Suppressor macrophage treated with lipopolysaccharide for 1 hour (primary cell): ENCODE measurements around the gene MT1H.
A peak's percentile ranks its signal among the peaks of the same experiment; 100 is the strongest.

ENCODE experiments used
- DNase-seq, 3 donors: peaks; one replicate each; pipeline ENCODE4 v3.0.0-alpha.2; 2020 to 2022

MT1H gene

DNA sequence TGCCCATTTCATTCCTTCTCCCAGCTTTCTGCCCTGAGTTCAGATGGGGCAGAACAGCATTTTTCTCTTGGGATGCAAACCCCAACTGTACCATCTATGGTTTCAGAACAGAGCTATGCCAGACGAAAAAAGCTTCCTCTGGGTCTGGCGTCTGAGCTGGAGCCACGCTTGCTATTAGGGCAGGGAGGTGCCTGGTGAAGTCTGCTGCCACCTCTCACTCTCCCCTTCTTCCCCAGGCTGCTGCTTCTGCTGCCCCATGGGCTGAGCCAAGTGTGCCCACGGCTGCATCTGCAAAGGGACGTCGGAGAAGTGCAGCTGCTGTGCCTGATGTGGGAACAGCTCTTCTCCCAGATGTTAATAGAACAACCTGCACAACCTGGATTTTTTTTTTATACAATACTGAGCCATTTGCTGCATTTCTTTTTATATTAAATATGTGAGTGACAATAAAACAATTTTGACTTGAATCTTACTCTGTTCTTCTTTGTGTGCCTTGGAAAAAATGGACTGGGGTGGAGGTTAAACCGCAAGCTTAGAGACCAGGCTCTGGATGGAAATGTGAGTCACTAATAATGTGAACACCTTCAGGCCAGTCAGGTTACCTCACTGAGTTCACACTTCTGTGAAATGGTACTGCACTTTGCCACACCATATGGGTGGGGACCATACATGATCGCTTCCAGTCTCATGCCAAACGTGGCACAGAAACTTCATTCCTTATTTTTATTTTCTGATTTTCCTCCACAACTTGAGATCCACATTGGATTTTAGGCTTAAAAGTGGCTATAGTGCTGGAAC lies 32.8 kb upstream of the MT1H start:
- no peak for DNase-seq

DNA sequence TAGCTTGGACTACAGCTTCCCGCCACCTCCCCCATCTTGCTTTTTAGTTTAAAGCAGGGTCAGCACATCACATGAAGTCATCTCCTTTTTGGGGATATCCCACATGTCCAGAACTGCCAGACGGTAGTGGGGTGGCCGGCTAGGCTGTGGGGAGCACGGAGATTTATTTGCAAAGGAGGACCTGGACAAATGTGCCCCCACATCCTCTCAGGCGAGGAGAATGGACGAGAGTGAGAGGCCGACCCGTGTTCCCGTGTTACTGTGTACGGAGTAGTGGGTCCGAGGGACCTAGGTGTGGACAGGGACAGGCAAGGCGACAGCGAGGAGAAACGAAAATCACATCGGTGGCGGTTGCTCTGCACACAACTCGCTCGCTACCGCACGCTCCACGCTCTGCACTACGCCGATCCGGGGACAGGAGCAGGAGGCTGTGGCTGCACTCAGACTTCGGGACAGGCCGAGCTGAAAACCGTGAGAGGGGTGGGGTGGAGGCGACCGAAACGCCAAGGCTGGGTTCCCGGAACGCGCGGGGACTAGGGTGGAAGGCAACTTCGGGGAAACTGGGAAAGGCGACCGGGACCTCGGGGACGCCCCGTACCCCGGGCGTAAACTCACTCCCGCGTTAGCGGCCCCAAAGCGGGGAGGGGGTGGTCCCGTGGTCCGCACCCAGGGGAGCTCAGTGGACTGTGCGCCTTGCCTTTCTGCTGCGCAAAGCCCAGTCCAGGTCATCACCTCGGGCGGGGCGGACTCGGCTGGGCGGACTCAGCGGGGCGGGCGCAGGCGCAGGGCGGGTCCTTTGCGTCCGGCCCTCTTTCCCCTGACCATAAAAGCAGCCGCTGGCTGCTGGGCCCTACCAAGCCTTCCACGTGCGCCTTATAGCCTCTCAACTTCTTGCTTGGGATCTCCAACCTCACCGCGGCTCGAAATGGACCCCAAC lies 31.5 kb upstream of the MT1H start, which contains the start of gene MT1A:
TSS of gene MT1A (plus strand) at position 853 of the 937 bp plus-strand sequence. CDS start at position 926, 73 bp downstream.
- peak; percentile 58 to 77 (median 66) for DNase-seq

DNA sequence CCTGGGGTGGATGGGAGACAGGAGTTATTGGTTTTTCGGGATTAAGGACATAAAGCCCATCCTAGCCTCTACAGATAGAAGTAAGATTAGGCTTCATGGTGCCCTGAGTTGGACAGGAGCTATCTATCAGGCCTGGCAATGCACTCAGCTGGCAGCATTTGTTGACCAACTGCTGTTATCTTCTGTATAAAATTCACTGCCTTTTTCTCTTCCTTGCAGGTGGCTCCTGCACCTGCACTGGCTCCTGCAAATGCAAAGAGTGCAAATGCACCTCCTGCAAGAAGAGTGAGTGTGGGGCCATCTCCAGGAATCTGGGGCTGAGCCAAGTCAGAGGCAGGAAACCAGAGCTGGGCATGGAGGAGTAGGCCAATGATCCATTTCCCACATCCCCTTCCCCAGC lies 30.6 kb upstream of the MT1H start:
- no peak for DNase-seq

DNA sequence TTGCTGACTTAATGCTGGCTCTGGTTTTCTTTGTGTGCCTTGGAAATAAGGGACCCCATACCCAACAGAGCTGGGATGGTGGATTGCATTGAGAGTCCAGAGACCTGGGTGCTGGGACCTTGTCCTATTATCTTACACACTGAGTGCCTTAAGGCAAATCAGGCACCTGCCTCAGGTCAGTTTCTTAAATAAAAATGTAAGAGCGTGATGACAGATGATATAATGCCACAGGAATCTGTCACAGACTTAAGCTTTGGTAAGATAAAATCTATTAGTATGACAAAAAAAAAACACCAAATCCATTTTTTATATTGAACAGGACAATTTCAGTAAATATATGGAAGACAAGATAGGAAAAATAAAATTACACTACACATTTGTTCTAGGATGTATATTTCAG lies 29.5 kb upstream of the MT1H start:
- DNase-seq: no peak

DNA sequence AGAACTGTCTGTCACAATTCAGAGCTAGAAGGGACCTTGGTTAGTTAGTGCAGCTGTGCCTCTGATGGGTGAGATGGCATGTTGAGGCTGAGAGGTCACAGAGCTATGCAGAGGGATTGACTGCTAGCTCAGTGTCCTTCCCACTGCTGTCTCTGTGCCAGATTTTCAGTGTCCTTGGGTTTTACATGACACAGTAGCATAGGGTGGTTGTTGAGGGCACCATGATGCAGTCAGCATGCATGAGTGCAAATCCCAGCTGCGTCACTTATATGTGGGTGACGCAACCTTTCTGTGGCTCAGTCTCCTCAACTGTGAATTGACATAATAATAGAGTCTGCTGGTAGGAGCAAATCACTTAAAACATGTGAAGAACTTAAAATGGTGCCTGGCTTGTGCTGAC lies 28.4 kb upstream of the MT1H start:
- DNase-seq: peak in 1 of 3 donors; percentile 40

DNA sequence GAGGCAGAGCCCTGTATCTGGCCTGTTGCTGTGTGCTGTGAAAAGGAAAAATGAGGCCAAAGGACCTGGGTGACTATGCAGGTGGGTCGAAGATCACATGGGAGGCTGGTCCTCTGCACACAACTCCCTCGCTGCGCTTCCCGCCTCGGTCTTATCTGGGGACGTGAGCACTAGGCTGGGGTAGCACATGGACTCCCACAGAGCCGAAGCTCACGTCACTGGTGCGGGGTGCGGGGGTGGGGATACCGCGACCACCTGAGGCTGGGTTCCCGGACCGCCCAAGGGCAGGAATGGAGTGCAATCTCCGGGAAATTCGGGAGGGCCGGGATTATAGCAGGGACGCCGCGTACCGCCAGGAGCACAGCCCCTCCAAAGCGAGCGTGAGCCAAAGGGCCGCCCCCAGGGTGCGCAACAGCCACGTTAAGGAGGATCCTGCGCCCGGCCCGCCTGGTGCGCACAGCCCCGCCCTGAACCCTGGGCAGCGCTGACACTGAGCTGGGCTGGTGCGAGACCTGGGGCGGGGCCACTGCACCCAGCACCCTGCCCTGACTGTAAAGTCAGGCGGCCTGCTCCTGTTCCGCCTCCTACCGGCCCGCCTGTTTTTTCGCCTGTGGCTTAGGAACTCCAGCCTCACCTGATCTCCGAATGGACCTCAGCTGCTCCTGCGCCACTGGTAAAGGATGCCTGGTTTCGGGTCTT lies 26.4 kb upstream of the MT1H start:
- DNase-seq: peak; percentile 74 to 90 (median 77)

DNA sequence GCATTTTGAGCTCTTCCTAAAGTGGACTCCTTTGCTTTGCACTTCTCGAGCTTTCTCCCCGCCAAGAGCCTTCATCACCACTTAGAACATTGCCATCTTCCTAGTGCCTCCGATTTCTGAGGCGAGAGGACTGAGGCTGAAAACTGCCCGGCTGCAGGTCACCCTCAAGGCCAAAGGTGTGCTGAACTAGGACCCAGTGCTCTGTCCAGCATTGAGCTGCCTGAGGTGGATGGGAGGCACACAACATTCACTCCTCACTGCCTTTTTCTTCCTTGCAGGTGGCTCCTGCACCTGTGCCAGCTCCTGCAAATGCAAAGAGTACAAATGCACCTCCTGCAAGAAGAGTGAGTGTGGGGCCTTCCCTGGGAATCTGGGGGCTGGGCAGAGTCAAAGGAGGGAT lies 25.8 kb upstream of the MT1H start:
- no peak for DNase-seq

DNA sequence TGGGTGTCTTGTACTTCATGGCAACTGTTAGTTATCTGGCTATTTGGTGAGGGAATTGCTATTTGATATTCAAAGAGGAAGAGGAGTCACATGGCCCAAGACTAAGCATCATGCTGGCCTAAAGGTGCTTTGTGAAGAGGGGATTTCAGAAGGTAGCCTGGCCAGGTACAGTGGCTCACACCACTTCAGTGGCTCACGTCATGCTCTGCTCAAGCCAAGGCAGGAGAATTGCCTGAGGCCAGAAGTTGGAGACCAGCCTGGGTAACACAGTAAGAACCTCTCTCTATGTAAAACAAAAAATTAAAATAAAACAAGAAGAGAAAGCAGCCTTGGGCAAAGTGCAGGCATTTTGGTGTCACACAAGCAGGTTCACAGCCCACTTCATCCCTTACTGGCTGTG lies 24.3 kb upstream of the MT1H start:
- no peak for DNase-seq

DNA sequence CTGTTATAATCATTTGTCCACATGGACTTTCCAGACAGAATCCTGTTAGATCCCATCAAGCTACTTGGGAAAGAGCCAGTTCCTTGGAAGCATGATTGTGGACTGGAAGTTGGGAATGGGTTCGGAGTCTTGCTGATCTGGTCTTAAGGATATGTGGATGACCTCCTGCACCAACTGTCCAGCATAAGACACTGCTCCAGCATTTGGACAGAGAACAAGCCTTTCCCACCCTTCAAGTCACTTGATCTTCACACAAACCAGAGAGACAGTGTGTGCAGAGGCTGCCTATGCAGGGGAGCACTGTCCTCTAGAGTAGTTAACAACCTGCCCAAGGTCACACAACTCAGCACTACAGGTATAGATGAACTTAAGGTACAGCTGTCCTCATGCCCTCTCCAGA lies 23.8 kb upstream of the MT1H start:
- DNase-seq: no peak

DNA sequence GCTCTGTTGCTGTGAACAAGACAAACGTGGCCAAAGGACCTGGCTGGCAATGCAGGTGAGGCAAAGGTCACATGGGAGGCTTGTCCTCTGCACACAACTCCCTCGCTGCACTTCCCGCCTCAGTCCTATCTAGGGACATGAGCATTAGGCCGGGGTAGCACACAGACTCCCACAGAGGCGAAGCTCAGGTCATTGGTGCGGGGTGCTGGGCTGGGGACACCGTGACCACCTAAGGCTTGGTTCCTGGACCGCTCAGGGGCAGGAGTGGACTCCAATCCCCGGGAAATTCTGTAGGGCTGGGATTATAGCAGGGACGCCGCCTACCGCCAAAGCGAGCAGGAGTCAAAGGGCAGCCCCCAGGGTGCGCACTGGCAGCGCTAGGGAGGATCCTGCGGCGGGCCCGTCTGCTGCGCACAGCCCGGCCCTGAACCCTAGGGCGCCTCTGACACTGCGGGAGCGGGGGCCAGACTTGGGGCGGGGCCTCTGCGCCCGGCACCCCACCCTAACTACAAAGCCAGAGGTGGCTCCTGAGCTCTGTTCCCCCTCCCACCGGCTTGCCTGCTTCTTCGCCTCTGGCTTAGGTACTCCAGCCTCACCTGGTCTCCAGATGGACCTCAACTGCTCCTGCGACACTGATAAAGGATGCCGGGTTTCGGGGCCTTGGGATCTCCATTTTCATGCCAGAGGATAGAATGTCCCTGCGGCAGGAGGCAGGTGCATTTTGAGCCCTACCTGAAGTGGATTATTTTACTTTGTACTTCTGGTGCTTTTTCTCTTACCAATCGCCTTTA lies 21.8 kb upstream of the MT1H start:
- no peak for DNase-seq

DNA sequence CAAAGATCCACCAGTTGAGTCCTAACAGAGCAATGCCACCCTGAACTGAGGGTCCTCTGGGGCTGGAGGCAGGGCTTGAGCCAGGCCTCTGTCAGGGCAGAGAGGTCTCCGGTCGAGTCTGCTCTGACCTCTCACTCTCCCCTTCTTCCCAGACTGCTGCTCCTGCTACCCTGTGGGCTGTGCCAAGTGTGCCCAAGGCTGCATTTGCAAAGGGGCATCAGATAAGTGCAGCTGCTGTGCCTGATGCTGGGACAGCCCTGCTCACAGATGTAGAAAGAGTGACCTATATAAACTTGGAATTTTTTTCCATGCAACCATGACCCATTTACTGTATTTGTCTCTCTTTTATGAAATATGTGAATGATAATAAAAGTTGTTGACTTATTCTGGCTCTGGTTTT lies 20.3 kb upstream of the MT1H start:
- no peak for DNase-seq

DNA sequence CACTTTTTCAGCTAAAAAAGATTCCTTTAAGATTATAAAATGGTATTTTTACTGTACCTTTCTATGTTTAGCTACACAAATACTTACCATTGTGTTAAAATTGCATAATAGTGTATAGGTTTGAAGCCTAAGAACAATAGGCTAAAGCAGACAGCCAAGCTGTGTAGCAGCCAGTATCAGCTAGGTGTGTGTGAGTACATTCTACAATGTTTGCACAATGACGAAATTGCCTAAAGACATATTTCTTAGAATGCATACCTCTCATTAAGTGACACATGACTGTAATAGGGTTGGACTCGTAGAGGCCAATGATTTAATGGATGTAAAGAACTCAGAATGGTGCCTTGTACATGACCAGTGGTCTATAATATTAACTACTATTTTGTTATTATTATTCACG lies 19.8 kb upstream of the MT1H start:
- DNase-seq: no peak

DNA sequence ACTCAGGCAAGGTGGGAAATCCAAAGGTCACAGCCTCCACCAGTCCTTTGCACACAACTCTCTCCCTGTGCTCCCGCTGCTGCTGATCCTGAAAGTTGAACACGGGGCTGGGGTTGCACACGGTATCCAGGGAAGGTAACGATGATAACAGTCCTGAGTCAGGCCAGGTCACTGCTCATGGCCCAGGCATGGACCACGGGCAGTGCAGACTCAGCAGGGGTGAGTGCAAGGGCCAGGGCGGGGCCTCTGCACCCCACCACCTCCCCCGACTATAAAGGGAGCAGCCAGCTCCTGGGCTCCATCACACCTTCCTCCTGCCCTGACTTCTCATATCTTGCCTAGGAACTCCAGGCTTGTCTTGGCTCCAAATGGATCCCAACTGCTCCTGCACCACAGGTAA lies 18.0 kb upstream of the MT1H start, which contains the start of gene MT1B:
TSS of gene MT1B (plus strand) at position 301 of the 400 bp plus-strand sequence. CDS start at position 369, 68 bp downstream.
- DNase-seq: no peak

DNA sequence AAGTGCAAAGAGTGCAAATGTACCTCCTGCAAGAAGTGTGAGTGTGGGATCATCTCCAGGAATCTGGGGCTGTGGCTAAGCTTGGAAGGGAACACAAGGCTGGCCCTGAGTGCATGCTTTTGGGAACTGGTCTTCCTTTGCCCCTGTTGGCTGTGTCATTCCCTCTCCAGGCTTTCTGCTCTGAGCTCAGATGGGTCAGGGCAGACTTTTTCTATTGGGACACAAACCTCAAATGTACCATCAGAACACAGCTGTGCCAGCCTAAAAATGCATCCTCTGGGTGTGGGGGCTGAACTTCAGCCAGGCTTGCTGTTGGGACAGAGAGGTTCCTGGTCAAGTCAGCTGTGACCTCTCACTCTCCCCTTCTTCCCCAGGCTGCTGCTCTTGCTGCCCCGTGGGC lies 17.0 kb upstream of the MT1H start:
- DNase-seq: no peak

DNA sequence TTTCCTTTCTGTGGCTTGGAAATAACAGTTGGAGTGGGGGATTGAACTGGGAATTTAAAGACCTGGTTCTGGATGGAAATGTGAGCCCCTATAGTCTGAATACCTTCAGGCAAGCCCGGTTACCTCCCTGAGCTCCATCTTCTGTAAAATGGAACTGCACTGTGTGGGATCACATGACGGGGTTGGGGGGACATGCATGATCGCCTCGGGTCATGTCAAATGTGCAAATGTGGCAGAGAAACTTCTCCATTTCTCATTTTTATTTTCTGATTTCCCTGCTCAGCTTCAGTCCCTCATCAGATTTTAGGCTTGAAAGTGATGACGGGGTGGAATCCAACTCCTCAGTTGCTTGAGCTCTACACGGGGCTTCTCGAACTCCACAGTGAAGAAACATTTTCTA lies 16.4 kb upstream of the MT1H start:
- DNase-seq: no peak

DNA sequence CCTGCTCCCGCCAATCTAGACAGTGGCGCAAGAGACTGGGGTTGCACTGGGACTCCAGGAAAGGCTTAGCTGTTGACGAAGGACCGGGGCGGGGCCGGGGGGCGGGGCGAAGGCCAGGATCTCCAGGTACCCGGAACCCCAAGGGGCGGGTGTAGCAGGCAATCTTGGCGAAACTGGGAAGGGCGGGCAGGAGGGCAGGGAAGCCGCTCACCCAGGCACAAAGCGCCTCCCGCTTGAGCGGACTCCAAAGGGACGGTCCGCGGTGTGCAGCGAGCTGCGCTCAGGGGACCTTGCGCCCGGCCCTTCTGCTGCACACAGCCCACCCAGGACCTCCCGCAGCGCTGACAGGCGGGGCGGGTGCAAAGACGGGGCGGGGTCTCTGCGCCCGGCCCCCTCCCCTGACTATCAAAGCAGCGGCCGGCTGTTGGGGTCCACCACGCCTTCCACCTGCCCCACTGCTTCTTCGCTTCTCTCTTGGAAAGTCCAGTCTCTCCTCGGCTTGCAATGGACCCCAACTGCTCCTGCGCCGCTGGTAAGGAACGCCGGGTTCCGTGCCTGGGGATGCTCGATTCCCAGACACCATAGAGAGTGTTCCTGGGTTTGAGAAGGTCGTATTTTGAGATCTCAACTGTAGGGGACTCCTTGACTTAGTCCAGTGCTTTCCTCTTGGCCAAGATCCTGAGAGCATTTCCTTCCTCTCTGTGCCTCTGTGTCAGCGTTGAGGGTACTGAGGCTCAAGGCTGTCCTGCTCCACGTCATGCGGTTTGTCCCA lies 11.9 kb upstream of the MT1H start, which contains the start of gene MT1F:
TSS of gene MT1F (plus strand) at position 405 of the 772 bp plus-strand sequence. CDS start at position 505, 100 bp downstream.
- DNase-seq: peak; percentile 83 to 88 (median 84)

DNA sequence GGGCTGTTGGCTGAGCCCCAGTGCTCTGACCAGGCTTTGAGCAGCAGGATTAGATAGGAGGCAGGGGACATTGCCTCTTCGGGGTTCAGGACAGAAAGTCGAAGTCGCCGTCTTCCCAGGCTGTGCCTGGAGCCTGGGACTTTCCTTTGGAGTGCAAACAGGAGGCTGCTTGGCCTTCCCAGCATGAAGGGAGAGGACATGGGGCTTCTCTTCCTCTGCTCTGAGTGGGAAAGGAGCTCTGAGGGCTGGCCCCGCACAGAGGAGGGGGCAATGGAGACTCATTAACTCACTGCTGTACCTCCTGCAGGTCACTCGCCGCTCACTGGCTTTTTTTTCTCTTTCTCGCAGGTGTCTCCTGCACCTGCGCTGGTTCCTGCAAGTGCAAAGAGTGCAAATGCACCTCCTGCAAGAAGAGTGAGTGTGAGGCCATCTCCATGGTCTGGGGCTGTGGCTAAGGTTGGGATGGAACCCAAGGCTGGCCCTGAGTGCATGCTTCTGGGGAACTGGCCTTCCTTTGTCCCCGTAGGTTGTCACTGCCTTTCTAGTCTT lies 11.2 kb upstream of the MT1H start:
- DNase-seq: no peak

DNA sequence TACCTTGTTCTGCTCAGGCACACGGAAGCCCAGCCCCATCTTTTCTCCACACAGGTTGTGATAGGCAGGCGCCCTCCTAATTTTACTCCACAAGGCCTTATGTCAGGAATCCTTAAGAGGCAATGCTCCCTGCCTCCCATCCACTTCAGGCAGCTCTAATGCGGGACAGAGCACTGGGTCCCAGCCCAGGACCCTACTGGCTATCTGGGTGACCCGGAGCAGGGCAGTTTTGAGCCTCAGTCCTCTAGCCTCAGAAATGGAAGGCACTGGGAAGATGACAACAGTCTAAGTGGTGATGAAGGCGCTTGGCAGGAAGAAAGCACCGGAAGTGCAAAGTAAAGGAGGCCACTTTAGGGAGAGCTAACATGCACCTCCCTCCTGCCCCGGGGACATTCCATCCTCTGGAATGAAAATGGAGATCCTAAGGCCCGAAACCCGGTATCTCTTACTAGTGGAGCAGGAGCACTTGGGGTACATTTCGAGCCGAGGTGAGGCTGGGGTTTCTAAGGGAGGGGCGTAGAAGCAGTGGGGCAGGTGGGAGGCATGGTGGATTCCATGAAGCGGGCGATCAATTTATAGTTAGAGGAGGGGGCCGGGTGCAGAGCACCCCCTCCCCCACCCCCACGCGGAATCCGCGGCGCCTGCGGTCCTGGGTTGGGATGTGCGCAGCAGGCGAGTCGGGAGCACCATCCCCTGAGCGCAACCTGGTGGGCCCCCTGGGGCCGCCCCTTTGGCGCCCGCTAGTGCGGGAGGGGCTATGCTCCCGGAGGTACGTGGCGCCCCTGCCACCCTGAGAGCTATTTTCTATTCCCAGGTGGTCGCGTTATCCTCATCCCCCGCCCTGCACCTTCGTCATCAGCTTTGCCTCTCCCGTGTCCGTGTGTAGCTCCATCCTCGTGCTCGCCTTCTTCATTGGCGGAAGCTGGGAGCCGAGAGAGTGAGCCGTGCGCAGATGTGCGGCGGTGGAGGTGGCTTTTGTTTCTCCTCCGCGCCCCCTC lies 7.0 kb upstream of the MT1H start:
- no peak for DNase-seq

DNA sequence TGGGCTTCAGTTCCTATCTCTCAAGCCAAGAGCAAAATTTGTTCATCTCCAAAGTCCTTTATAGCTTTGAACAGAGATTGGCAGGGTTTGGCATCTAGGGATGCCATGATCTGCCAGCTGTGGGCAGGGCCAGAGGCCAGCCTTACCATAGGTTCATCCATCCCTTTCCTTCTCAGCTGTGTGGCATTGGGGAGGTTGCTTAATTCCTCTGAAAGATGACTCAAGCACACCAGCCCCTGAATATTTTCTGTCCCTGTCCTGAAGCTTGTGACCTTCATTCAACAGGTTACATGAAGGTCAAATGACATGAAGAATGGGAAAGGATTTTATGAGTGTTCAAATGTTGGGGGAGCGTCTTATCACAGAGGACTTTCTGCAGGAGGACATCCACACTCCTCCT lies 5.1 kb upstream of the MT1H start:
- no peak for DNase-seq
